ENCODE measurements around the gene AGBL1. TPM values are rescaled to one million over a fixed set of nuclear protein-coding genes. Genes with fewer than 3 reads are reported as not detected.

AGBL1 gene
- total RNA-seq, 2 donors from 2014 or later: not detected

DNA sequence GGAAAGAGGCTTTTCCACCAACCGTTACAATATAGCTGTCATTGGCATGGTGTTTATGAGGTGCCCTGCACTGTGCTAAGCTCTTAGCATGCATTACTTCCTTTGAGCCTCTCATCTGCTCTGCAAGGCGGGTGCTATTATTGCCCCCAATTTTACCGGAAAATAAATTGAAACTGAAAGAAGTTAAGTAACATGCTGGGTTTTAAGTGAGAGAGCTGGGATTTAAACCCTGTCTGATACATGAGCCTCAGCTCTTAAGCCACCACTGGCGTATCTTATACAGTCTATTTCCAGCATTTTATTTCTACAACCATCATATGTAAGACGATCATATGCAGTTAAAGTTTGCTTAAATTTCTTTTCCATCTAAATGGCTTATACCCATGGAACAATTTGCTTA is 81.6 kb downstream of the AGBL1 start:
- no peak for DNase-seq (ENCODE audit: low spot score)
- no peak for ATAC-seq (ENCODE audit: insufficient number of reproducible peaks, low FRiP score, low read depth)
- no peak overlapping the region for H3K4me3 ChIP-seq
- no peaks in the 10 kb centered on the region for H3K4me1 ChIP-seq (ENCODE audit: control insufficient read depth in 1 of 2, low read depth in 2 of 2)
- TF ChIP-seq, protein P1, sequence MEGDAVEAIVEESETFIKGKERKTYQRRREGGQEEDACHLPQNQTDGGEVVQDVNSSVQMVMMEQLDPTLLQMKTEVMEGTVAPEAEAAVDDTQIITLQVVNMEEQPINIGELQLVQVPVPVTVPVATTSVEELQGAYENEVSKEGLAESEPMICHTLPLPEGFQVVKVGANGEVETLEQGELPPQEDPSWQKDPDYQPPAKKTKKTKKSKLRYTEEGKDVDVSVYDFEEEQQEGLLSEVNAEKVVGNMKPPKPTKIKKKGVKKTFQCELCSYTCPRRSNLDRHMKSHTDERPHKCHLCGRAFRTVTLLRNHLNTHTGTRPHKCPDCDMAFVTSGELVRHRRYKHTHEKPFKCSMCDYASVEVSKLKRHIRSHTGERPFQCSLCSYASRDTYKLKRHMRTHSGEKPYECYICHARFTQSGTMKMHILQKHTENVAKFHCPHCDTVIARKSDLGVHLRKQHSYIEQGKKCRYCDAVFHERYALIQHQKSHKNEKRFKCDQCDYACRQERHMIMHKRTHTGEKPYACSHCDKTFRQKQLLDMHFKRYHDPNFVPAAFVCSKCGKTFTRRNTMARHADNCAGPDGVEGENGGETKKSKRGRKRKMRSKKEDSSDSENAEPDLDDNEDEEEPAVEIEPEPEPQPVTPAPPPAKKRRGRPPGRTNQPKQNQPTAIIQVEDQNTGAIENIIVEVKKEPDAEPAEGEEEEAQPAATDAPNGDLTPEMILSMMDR (IDR thresholded peaks at IDR 0.05): no peak
- H3K27me3 ChIP-seq (replicated peaks; ENCODE audit: insufficient read depth): no peaks in the 10 kb centered on the region
- H3K36me3 ChIP-seq: no peaks in the 10 kb centered on the region
- no peak overlapping the region for H3K27ac ChIP-seq
- no peaks in the 10 kb centered on the region for H3K9me3 ChIP-seq

DNA sequence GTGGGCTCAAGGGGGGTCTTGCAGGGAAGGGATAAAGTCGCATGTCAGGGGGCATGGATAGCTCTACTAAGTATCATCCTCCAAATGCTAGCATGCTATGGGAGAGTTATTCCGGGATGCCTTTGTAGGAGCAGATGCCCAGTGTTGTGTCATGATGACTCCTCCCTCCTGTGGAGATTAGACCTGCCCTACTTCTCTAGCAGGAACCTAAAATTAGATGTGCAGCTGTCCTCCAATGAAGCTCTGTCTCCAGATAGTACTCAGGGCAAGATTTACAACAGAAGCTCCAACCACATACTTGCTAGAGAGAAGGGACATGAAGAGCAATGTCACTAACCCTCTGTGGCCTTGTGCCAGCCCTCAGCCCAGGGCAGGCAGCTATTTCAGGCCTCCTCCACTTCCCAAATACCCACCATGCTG is 82.5 kb downstream of the AGBL1 start:
- Histone ChIP-seq H3K4me1 (ENCODE audit: control insufficient read depth in 1 of 2, low read depth in 2 of 2) (no peaks in the 10 kb centered on the region), H3K27me3 (replicated peaks; ENCODE audit: insufficient read depth) (no peaks in the 10 kb centered on the region), H3K36me3 (no peaks in the 10 kb centered on the region), H3K9me3 (no peaks in the 10 kb centered on the region), H3K27ac (no peak overlapping the region), H3K4me3 (no peak overlapping the region)
- TF ChIP-seq, protein P1 (IDR thresholded peaks at IDR 0.05): no peak
- DNase-seq (ENCODE audit: low spot score) (no peak), ATAC-seq (ENCODE audit: insufficient number of reproducible peaks, low FRiP score, low read depth) (no peak)

DNA sequence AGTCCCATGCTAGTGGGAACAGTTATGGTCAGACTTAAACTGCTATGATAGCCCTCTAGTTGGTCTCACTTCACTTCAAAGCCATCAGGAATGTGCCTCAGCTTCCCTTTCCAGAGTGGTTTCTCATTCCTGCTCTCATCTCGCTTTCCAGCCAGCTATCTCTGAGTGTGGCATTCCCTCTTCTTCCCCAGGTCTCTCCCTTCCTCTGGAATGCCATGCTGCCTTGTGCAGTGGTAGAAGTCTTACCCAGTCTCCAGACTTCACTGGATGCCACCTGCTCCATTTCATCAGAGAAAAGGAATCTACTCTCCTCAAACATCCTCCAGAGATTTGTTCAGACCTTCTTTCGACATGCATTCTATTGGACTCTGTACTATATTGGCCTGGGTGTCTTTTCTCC is 83.0 kb downstream of the AGBL1 start:
- ATAC-seq (ENCODE audit: insufficient number of reproducible peaks, low FRiP score, low read depth) (no peak), DNase-seq (ENCODE audit: low spot score) (no peak)
- no peaks in the 10 kb centered on the region for H3K4me1 ChIP-seq (ENCODE audit: control insufficient read depth in 1 of 2, low read depth in 2 of 2)
- H3K27me3 ChIP-seq (replicated peaks; ENCODE audit: insufficient read depth): no peaks in the 10 kb centered on the region
- H3K27ac ChIP-seq: no peak overlapping the region
- H3K9me3 ChIP-seq: no peaks in the 10 kb centered on the region
- no peaks in the 10 kb centered on the region for H3K36me3 ChIP-seq
- TF ChIP-seq, protein P1 (IDR thresholded peaks at IDR 0.05): no peak
- H3K4me3 ChIP-seq: no peak overlapping the region

DNA sequence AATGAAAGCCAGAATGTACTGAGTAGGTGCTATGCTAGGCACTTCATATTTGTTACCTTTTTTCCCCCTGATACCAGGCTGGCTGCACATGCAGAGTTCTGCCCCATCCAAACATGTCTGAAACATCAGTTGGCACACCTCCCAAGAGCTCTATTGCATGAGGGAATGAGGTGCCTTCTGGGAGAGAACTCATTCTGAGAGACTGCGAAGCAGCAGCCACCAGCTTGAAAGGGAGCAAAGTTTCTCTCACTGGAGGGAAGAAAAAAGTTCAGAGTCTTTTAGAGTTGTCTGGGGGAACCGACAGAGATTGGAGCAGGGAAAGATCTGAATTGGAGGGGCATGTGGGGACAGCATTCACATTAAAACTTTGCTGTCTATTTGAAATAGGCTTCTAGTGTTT is 84.1 kb downstream of the AGBL1 start:
- no peak for DNase-seq (ENCODE audit: low spot score)
- no peak for ATAC-seq (ENCODE audit: insufficient number of reproducible peaks, low FRiP score, low read depth)
- Histone ChIP-seq H3K36me3 (no peaks in the 10 kb centered on the region), H3K4me3 (no peak overlapping the region), H3K4me1 (ENCODE audit: control insufficient read depth in 1 of 2, low read depth in 2 of 2) (no peaks in the 10 kb centered on the region), H3K27me3 (replicated peaks; ENCODE audit: insufficient read depth) (no peaks in the 10 kb centered on the region), H3K27ac (no peak overlapping the region), H3K9me3 (no peaks in the 10 kb centered on the region)
- TF ChIP-seq, protein P1 (IDR thresholded peaks at IDR 0.05): no peak

DNA sequence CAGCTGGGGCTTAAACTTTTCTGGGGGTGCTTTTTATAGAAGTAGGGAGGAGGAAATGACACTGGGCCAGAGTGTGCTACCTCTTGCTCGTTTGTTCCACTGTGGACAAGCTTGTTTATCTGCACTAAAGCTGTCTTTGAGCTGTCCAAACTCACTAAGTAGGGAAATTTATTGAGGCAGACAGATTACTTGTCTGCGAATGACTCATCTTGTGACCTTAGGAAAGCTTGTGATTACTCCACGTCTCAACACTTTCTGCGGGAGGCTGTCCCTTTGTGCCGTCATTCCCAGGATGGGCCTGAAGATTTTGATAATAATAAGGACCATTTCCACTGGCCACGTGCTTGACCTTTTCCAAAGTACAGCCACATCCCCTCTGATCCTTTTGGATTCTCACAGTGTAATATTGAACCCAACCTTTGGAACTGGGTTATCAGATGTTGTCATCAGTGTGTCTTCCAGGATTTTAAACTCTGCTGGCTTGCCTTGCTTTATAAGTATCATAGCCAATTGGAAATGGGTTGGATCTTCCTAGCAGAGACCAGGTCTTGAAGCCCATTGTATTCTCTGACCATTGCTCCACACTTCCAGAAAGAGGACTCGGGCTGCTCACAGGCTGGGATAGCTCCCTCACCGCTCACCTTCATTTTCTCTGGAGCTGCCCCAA is 84.7 kb downstream of the AGBL1 start:
- H3K27ac ChIP-seq: no peak overlapping the region
- H3K36me3 ChIP-seq: no peaks in the 10 kb centered on the region
- TF ChIP-seq, protein P1 (IDR thresholded peaks at IDR 0.05): no peak
- no peaks in the 10 kb centered on the region for H3K9me3 ChIP-seq
- H3K27me3 ChIP-seq (replicated peaks; ENCODE audit: insufficient read depth): no peaks in the 10 kb centered on the region
- no peak overlapping the region for H3K4me3 ChIP-seq
- ATAC-seq (ENCODE audit: insufficient number of reproducible peaks, low FRiP score, low read depth) (no peak), DNase-seq (ENCODE audit: low spot score) (no peak)
- no peaks in the 10 kb centered on the region for H3K4me1 ChIP-seq (ENCODE audit: control insufficient read depth in 1 of 2, low read depth in 2 of 2)

Measured in thoracic aorta (tissue), 2 donors.